ENCODE measurements around the gene ZFC3H1. TPM values are rescaled to one million over a fixed set of nuclear protein-coding genes. Genes with fewer than 3 reads are reported as not detected.

The ZFC3H1 gene
- total RNA-seq, 1 experiment from 2014 or later: 24.4 TPM

GRCh38 chr12:71627438-71628002, 36.1 kb downstream of the ZFC3H1 start:
- no peak overlapping the region for H2BK15ac ChIP-seq (ENCODE audit: low read depth, low read length)
- H4K5ac ChIP-seq (ENCODE audit: insufficient read length, low read depth, low read length): no peak overlapping the region
- no peaks in the 10 kb centered on the region for H4K20me1 ChIP-seq (ENCODE audit: control insufficient read depth, insufficient read depth, insufficient read length)
- WGBS (ENCODE audit: extremely low coverage, insufficient read length, low lambda C conversion rate): no CpG with 5 or more reads among the region's 2 CpGs
- H3K14ac ChIP-seq (ENCODE audit: insufficient read depth, low read length): no peak overlapping the region
- Mint-ChIP-seq H3K4me1 (no peaks in the 10 kb centered on the region), H3K9me3 (no peaks in the 10 kb centered on the region), H3K27ac (no peak overlapping the region), H3K4me3 (no peak overlapping the region), H3K27me3 (ENCODE audit: low read depth) (no peaks in the 10 kb centered on the region), H3K36me3 (ENCODE audit: insufficient read depth in 1 of 3, low read depth in 3 of 3) (peaks cover 13 to 80% (median 74%) of the 10 kb centered on the region in 3 experiments; a peak in 6 of 7 replicates)
- H2BK120ac ChIP-seq (ENCODE audit: low read depth, low read length, poor library complexity, severe bottlenecking): no peak overlapping the region
- H3K4me1 ChIP-seq (ENCODE audit: insufficient read depth, low read length): no peaks in the 10 kb centered on the region
- no peaks in the 10 kb centered on the region for H3K9me3 ChIP-seq (ENCODE audit: control insufficient read depth, low read depth, low read length)
- H3T11ph ChIP-seq (ENCODE audit: low read length): no peak overlapping the region
- H3K23me2 ChIP-seq (ENCODE audit: insufficient read length, low read depth, low read length, poor library complexity, severe bottlenecking): no peaks in the 10 kb centered on the region
- no peak overlapping the region for H2AFZ ChIP-seq (ENCODE audit: low read length)
- H3K9ac ChIP-seq (ENCODE audit: extremely low read depth, insufficient read length, low read length): no peak overlapping the region
- TF ChIP-seq CTCF (conservative IDR thresholded peaks at IDR 0.05): no peak
- H3K23ac ChIP-seq (ENCODE audit: insufficient read length, low read depth, low read length): no peak overlapping the region
- no peaks in the 10 kb centered on the region for H3K79me2 ChIP-seq (ENCODE audit: insufficient read depth, low read length)
- H2AK5ac ChIP-seq (ENCODE audit: insufficient read length, low read length): no peak overlapping the region
- H3K79me1 ChIP-seq (ENCODE audit: insufficient read depth, low read depth, low read length, poor library complexity, severe bottlenecking): no peaks in the 10 kb centered on the region
- H3K27me3 ChIP-seq (ENCODE audit: insufficient read depth, low read length): no peaks in the 10 kb centered on the region
- H3K4me2 ChIP-seq (ENCODE audit: insufficient read depth, insufficient read length, low read length): no peak overlapping the region
- H2BK20ac ChIP-seq (ENCODE audit: low read depth, low read length, poor library complexity, severe bottlenecking): no peak overlapping the region
- no peak overlapping the region for H4K91ac ChIP-seq (ENCODE audit: insufficient read length, low read depth, low read length)
- no peak overlapping the region for H4K8ac ChIP-seq (replicated peaks; ENCODE audit: insufficient read length, low read depth, low read length)
- H3K56ac ChIP-seq (ENCODE audit: insufficient read length, low read depth, low read length): no peak overlapping the region
- DNase-seq: no peak
- H2BK5ac ChIP-seq (ENCODE audit: insufficient read length, low read length): no peak overlapping the region
- H3K4ac ChIP-seq (ENCODE audit: low read depth, low read length): no peak overlapping the region
- H2BK12ac ChIP-seq (ENCODE audit: insufficient read length, low read depth, low read length): no peak overlapping the region
- H3K27ac ChIP-seq (ENCODE audit: insufficient read length, low read depth, low read length): no peak overlapping the region
- no peak overlapping the region for H3K18ac ChIP-seq (ENCODE audit: insufficient read length, low read depth, low read length)
